Smooth muscle cell (in vitro differentiated cells): ENCODE data around the gene BICD1. TPM values are rescaled to one million over a fixed set of nuclear protein-coding genes. Genes with fewer than 3 reads are reported as not detected.

ENCODE experiments used
- DNase-seq: peaks from one replicate; lab custom pipeline; 2025; ENCODE audit not compliant: unreplicated experiment; lab: John Stamatoyannopoulos, UW
- H2AFZ ChIP-seq: fragments of 200-600 bp; sonication (generic); 2 replicates; pipeline ENCODE4 v1.6.0; 2016; ENCODE audit warnings: antibody characterized with exemption, low read depth, mild to moderate bottlenecking
- H3F3A ChIP-seq: fragments of 200-600 bp; sonication (generic); 2 replicates; pipeline ENCODE4 v1.6.0; 2017; ENCODE audit warnings: antibody characterized with exemption, low read depth
- H3K27ac ChIP-seq: fragments of 200-600 bp; sonication (generic); 2 replicates; pipeline ENCODE4 v1.5.1; 2016; ENCODE audit warnings: low read depth, mild to moderate bottlenecking
- H3K27me3 ChIP-seq: fragments of 200-600 bp; sonication (generic); 2 replicates; pipeline ENCODE4 v1.6.1; 2016; ENCODE audit warnings: low read depth, mild to moderate bottlenecking
- H3K36me3 ChIP-seq: fragments of 200-600 bp; sonication (generic); 2 replicates; pipeline ENCODE4 v1.5.1; 2016; ENCODE audit warnings: low read depth
- H3K4me1 ChIP-seq: fragments of 200-600 bp; sonication (generic); 2 replicates; pipeline ENCODE4 v1.5.1; 2016; ENCODE audit warnings: low read depth
- H3K4me2 ChIP-seq: fragments of 200-600 bp; sonication (generic); 2 replicates; pipeline ENCODE4 v1.6.0; 2016; ENCODE audit warnings: mild to moderate bottlenecking
- H3K4me3 ChIP-seq: fragments of 200-600 bp; sonication (generic); 2 replicates; pipeline ENCODE4 v1.5.1; 2016; ENCODE audit warnings: mild to moderate bottlenecking
- H3K79me2 ChIP-seq: fragments of 200-600 bp; sonication (generic); 2 replicates; pipeline ENCODE4 v1.6.0; 2016; ENCODE audit warnings: low read depth, mild to moderate bottlenecking
- H3K9ac ChIP-seq: fragments of 200-600 bp; sonication (generic); 2 replicates; pipeline ENCODE4 v1.6.0; 2016; ENCODE audit warnings: low read depth
- H3K9me3 ChIP-seq: fragments of 200-600 bp; sonication (generic); replicated peaks from 2 replicates; pipeline ENCODE4 v1.5.1; 2016; ENCODE audit warnings: low read depth
- H4K20me1 ChIP-seq: fragments of 200-600 bp; sonication (generic); 2 replicates; pipeline ENCODE4 v1.6.0; 2016; ENCODE audit warnings: low read depth
- WGBS: methylation state at CpG from one replicate; pipeline ENCODE4 v1.1.7; 2016; ENCODE audit warnings: low lambda C conversion rate; 5-methylcytosine and 5-hydroxymethylcytosine counted together
- polyA plus RNA-seq: library from polyadenylated mRNA; unstranded; fragments of >200 nt; fragmentation: Nextera tagmentation; extraction: Ambion mirVana; gene quantifications from 2 replicates; pipeline ENCODE4 v1.2.1, GENCODE V29; 2016
- total RNA-seq: library from RNA; depleted of rRNA; stranded (reverse); fragments of >200 nt; gene quantifications from 2 replicates; pipeline ENCODE4 v1.2.3, GENCODE V29; 2014
- TF ChIP-seq, protein P1 (sequence below): fragments of 200-600 bp; sonication (generic); IDR thresholded peaks from 2 replicates; pipeline ENCODE4 v1.5.1; 2017; ENCODE audit warnings: borderline replicate concordance, mild to moderate bottlenecking, antibody characterized with exemption; ENCODE audit not compliant: insufficient read depth, poor library complexity, severe bottlenecking

Gene BICD1
- total and polyA plus RNA-seq, 2 experiments from 2014 or later: 6.5 to 11.5 TPM

DNA sequence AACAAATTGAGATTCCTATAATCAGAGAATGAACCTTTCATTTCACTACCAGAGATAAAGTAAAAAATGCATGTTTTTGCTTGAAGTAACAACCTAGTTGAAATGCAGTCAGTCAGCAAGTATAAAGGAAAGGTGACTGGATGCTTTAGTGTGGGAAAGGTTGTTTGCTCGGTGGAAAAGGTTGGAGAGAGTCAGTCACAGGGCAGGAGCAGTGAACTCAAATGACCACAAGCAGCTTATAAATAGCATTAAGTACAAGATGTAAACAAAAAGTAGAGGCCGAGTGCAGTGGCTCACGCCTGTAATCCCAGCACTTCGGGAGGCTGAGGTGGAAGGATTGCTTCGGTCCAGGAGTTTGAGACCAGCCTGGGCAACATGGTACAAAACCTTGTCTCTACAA lies 194.6 kb downstream of the BICD1 start:
- H3K4me3 ChIP-seq: no peak overlapping the region
- H3K4me2 ChIP-seq: no peak overlapping the region
- no peaks in the 10 kb centered on the region for H3K9me3 ChIP-seq
- 78% methylated on average over 5 of the region's 5 CpGs for WGBS
- H4K20me1 ChIP-seq: no peaks in the 10 kb centered on the region
- H3K79me2 ChIP-seq: no peaks in the 10 kb centered on the region
- no peak for DNase-seq
- H3K4me1 ChIP-seq: no peaks in the 10 kb centered on the region
- H3K27ac ChIP-seq: no peak overlapping the region
- no peak overlapping the region for H3K9ac ChIP-seq
- no peaks in the 10 kb centered on the region for H3K36me3 ChIP-seq
- no peaks in the 10 kb centered on the region for H3F3A ChIP-seq
- H3K27me3 ChIP-seq: no peaks in the 10 kb centered on the region
- TF ChIP-seq, protein P1, sequence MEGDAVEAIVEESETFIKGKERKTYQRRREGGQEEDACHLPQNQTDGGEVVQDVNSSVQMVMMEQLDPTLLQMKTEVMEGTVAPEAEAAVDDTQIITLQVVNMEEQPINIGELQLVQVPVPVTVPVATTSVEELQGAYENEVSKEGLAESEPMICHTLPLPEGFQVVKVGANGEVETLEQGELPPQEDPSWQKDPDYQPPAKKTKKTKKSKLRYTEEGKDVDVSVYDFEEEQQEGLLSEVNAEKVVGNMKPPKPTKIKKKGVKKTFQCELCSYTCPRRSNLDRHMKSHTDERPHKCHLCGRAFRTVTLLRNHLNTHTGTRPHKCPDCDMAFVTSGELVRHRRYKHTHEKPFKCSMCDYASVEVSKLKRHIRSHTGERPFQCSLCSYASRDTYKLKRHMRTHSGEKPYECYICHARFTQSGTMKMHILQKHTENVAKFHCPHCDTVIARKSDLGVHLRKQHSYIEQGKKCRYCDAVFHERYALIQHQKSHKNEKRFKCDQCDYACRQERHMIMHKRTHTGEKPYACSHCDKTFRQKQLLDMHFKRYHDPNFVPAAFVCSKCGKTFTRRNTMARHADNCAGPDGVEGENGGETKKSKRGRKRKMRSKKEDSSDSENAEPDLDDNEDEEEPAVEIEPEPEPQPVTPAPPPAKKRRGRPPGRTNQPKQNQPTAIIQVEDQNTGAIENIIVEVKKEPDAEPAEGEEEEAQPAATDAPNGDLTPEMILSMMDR: no peak
- H2AFZ ChIP-seq: no peak overlapping the region

DNA sequence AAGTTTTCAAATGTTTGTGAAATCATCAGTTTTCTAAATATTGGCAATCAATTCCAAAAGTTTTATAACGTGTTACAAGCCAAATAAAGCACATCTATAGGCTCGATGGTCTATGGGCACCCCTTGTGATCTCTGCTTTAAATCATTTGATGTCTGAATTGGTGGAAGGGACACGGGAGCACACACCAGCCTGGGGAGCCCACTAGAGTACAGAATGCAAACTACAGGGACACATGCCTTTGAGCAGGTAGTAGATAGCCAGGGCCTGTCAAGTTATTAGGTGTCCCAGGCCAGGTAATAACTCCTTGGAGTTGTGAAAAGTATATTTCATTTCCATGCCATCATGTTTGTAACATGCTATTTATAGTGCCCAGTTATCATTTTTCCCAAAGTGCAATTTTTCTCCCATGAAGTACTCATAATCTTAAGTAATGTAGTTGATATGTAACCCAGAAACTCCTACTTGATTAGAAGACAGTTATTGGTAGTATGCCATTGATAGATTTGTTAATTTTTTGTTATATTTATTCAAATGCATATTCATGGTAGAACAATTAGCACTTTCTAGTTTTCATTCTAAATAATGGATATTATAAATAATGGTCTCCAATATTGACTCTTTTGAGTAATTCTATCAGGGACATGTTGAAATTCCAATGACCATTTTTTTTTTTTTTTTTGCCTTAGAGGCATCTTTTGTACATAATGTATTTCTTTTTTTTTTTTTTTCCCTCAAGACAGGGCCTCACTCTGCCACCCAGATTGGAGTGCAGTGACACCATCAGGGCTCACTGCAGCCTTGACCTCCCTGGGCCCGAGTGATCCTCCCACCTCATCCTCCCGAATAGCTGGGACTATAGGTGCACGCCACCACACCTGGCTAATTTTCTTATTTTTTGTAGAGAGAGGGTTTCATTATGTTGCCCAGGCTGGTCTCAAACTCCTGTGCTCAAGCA lies 195.8 kb downstream of the BICD1 start:
- H2AFZ ChIP-seq: no peak overlapping the region
- no peaks in the 10 kb centered on the region for H3K4me1 ChIP-seq
- no peak overlapping the region for H3K4me2 ChIP-seq
- WGBS: 81% methylated on average over 6 of the region's 6 CpGs
- H3K9me3 ChIP-seq: no peaks in the 10 kb centered on the region
- H3F3A ChIP-seq: no peaks in the 10 kb centered on the region
- H3K4me3 ChIP-seq: no peak overlapping the region
- no peak overlapping the region for H3K27ac ChIP-seq
- no peak overlapping the region for H3K9ac ChIP-seq
- TF ChIP-seq, protein P1: no peak
- no peaks in the 10 kb centered on the region for H3K36me3 ChIP-seq
- no peaks in the 10 kb centered on the region for H4K20me1 ChIP-seq
- no peaks in the 10 kb centered on the region for H3K79me2 ChIP-seq
- no peaks in the 10 kb centered on the region for H3K27me3 ChIP-seq
- DNase-seq: no peak

DNA sequence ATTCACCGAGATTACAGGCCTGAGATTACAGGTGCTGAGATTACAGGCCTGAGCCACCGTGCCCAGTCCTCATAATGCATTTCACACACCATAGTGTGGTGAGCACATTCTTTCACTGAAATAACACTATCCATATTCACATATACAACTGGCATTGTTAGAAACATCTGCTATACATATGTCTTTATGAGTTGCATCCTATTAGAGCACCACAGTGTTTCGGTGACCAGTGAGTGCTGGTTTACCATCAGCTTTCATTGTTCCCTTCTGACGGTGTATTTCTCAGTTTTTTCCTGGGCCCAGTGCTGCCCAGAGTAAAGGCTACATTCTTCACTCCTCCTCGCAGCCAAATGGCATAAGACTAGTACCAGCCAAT lies 196.5 kb downstream of the BICD1 start:
- Histone ChIP-seq H3K27ac (no peak overlapping the region), H3K27me3 (no peaks in the 10 kb centered on the region), H3K4me1 (peaks cover 4% of the 10 kb centered on the region), H3K36me3 (no peaks in the 10 kb centered on the region), H3K4me3 (no peak overlapping the region), H3K9me3 (no peaks in the 10 kb centered on the region), H3K79me2 (no peaks in the 10 kb centered on the region), H2AFZ (no peak overlapping the region), H4K20me1 (no peaks in the 10 kb centered on the region), H3K4me2 (no peak overlapping the region), H3F3A (no peaks in the 10 kb centered on the region), H3K9ac (no peak overlapping the region)
- WGBS: 94% methylated on average over 5 of the region's 5 CpGs
- TF ChIP-seq, protein P1: no peak
- DNase-seq: no peak
